ENCODE data around the gene SCN2B.

The SCN2B gene

GRCh38 chr11:118217575-118217974, 41.1 kb upstream of the SCN2B start:
- no peaks in the 10 kb centered on the region for H3K36me3 ChIP-seq (ENCODE audit: insufficient read depth)
- H3K27me3 ChIP-seq (ENCODE audit: insufficient read depth, low read depth) = no peaks in the 10 kb centered on the region; the same call in 1 of the 2 replicates
- H3K4me2 ChIP-seq = no peak overlapping the region
- no peaks in the 10 kb centered on the region for H4K20me1 ChIP-seq (ENCODE audit: insufficient read depth)
- no peak overlapping the region for H3K27ac ChIP-seq
- TF ChIP-seq CTCF (conservative IDR thresholded peaks at IDR 0.05; ENCODE audit: low read depth, low read length) = no peak
- peaks cover 12% of the 10 kb centered on the region for H3K4me1 ChIP-seq (ENCODE audit: low read depth, poor library complexity, severe bottlenecking)
- no peak overlapping the region for H3K4me3 ChIP-seq (IDR thresholded peaks at IDR 0.05; ENCODE audit: insufficient read depth, low read depth, low read length)
- no peak overlapping the region for H2AFZ ChIP-seq (ENCODE audit: low read depth)
- H3K79me2 ChIP-seq (ENCODE audit: insufficient read depth, low read depth) = no peaks in the 10 kb centered on the region
- H3K9ac ChIP-seq = no peak overlapping the region

GRCh38 chr11:118216621-118217481, 40.4 kb upstream of the SCN2B start:
- Histone ChIP-seq H3K36me3 (ENCODE audit: insufficient read depth) (no peaks in the 10 kb centered on the region), H3K27me3 (ENCODE audit: insufficient read depth, low read depth) (no peaks in the 10 kb centered on the region; the same call in 1 of the 2 replicates), H3K4me3 (IDR thresholded peaks at IDR 0.05; ENCODE audit: insufficient read depth, low read depth, low read length) (no peak overlapping the region), H3K4me2 (no peak overlapping the region), H3K27ac (no peak overlapping the region), H4K20me1 (ENCODE audit: insufficient read depth) (no peaks in the 10 kb centered on the region), H2AFZ (ENCODE audit: low read depth) (no peak overlapping the region), H3K9ac (no peak overlapping the region), H3K4me1 (ENCODE audit: low read depth, poor library complexity, severe bottlenecking) (peaks cover 12% of the 10 kb centered on the region), H3K79me2 (ENCODE audit: insufficient read depth, low read depth) (no peaks in the 10 kb centered on the region)
- no peak for TF ChIP-seq CTCF (conservative IDR thresholded peaks at IDR 0.05; ENCODE audit: low read depth, low read length)

GRCh38 chr11:118215765-118216164, 39.3 kb upstream of the SCN2B start:
- Histone ChIP-seq H3K27ac (no peak overlapping the region), H3K27me3 (ENCODE audit: insufficient read depth, low read depth) (no peaks in the 10 kb centered on the region; the same call in 1 of the 2 replicates), H3K79me2 (ENCODE audit: insufficient read depth, low read depth) (no peaks in the 10 kb centered on the region), H3K36me3 (ENCODE audit: insufficient read depth) (no peaks in the 10 kb centered on the region), H2AFZ (ENCODE audit: low read depth) (no peak overlapping the region), H3K4me3 (IDR thresholded peaks at IDR 0.05; ENCODE audit: insufficient read depth, low read depth, low read length) (no peak overlapping the region), H3K9ac (no peak overlapping the region), H3K4me2 (no peak overlapping the region), H3K4me1 (ENCODE audit: low read depth, poor library complexity, severe bottlenecking) (peaks cover 12% of the 10 kb centered on the region), H4K20me1 (ENCODE audit: insufficient read depth) (no peaks in the 10 kb centered on the region)
- TF ChIP-seq CTCF (conservative IDR thresholded peaks at IDR 0.05; ENCODE audit: low read depth, low read length) = no peak

- TF ChIP-seq CTCF (conservative IDR thresholded peaks at IDR 0.05; ENCODE audit: low read depth, low read length) = no peak
- H4K20me1 ChIP-seq (ENCODE audit: insufficient read depth) = no peaks in the 10 kb centered on the region
- no peak overlapping the region for H3K27ac ChIP-seq
- no peaks in the 10 kb centered on the region for H3K36me3 ChIP-seq (ENCODE audit: insufficient read depth)
- no peak overlapping the region for H3K4me3 ChIP-seq (IDR thresholded peaks at IDR 0.05; ENCODE audit: insufficient read depth, low read depth, low read length)
- H3K27me3 ChIP-seq (ENCODE audit: insufficient read depth, low read depth) = no peaks in the 10 kb centered on the region; the same call in 1 of the 2 replicates
- H3K4me2 ChIP-seq = no peak overlapping the region
- no peaks in the 10 kb centered on the region for H3K79me2 ChIP-seq (ENCODE audit: insufficient read depth, low read depth)
- no peak overlapping the region for H3K9ac ChIP-seq
- H2AFZ ChIP-seq (ENCODE audit: low read depth) = no peak overlapping the region
- peaks cover 12% of the 10 kb centered on the region for H3K4me1 ChIP-seq (ENCODE audit: low read depth, poor library complexity, severe bottlenecking)
Measured at GRCh38 chr11:118215262-118215661, 38.8 kb upstream of the SCN2B start.
